CD14-positive monocyte (primary cell): ENCODE data around the gene NGFR. TPM values are rescaled to one million over a fixed set of nuclear protein-coding genes. Genes with fewer than 3 reads are reported as not detected.

Experiments used
- DNase-seq, 3 donors: peaks; one replicate each; pipeline ENCODE4 v3.0.0-alpha.2; 2011 to 2022
- H2AFZ ChIP-seq: 2 replicates; pipeline ENCODE4 v1.6.0; 2012; ENCODE audit warnings: mild to moderate bottlenecking, low read depth, low read length, inconsistent platforms; ENCODE audit not compliant: insufficient read depth, poor library complexity, severe bottlenecking
- H3K27ac ChIP-seq, 2 donors: 1 replicate in 1 of 2; 2 replicates in 1 of 2; pipeline ENCODE4 v1.5.1; 2012 to 2013; ENCODE audit warnings: low read length in 2 of 2, control low read depth in 1 of 2, inconsistent platforms in 1 of 2, low read depth in 1 of 2, mild to moderate bottlenecking in 1 of 2
- H3K27me3 ChIP-seq, 2 donors: one replicate each; pipeline versions ENCODE4 v1.6.0 to v1.6.1; 2011 to 2013; ENCODE audit warnings: low read length in 2 of 2; ENCODE audit not compliant: control insufficient read depth in 2 of 2, insufficient read depth in 2 of 2
- H3K36me3 ChIP-seq, 2 donors: replicated peaks in 1 of 2; 1 replicate in 1 of 2; 2 replicates in 1 of 2; pipeline versions ENCODE4 v1.5.1 to v1.6.1; 2012 to 2013; ENCODE audit warnings: low read length in 2 of 2, control low read depth in 1 of 2, inconsistent platforms in 1 of 2, mild to moderate bottlenecking in 1 of 2; ENCODE audit not compliant: insufficient read depth in 2 of 2, control insufficient read depth in 1 of 2
- H3K4me1 ChIP-seq, 2 donors: 1 replicate in 1 of 2; 2 replicates in 1 of 2; pipeline versions ENCODE4 v1.5.1 to v1.6.1; 2012 to 2013; ENCODE audit warnings: low read length in 2 of 2, control low read depth in 1 of 2, inconsistent platforms in 1 of 2, mild to moderate bottlenecking in 1 of 2, moderate library complexity in 1 of 2; ENCODE audit not compliant: insufficient read depth in 2 of 2, control insufficient read depth in 1 of 2
- H3K4me2 ChIP-seq: replicated peaks from 2 replicates; pipeline ENCODE3; 2012; ENCODE audit warnings: low read length, moderate library complexity, mild to moderate bottlenecking; ENCODE audit not compliant: poor library complexity, severe bottlenecking; ENCODE audit errors: extremely low read depth
- H3K4me3 ChIP-seq, 3 experiments: fragments of 200-600 bp in 1 of 3; sonication (generic) in 1 of 3; replicated peaks in 1 of 3; 1 replicate in 2 of 3; 2 replicates in 1 of 3; pipeline ENCODE4 v1.5.1; 2011 to 2013; ENCODE audit warnings: low read length in 3 of 3, mild to moderate bottlenecking in 3 of 3, control low read depth in 2 of 3, low read depth in 2 of 3, inconsistent platforms in 1 of 3, moderate library complexity in 1 of 3
- H3K79me2 ChIP-seq: 2 replicates; pipeline ENCODE4 v1.6.0; 2012; ENCODE audit warnings: mild to moderate bottlenecking, control low read depth, inconsistent platforms, low read length, moderate library complexity; ENCODE audit not compliant: insufficient read depth
- H3K9ac ChIP-seq: 2 replicates; pipeline ENCODE4 v1.6.0; 2017; ENCODE audit warnings: low read length, mild to moderate bottlenecking; ENCODE audit not compliant: insufficient read depth, poor library complexity, severe bottlenecking
- H3K9me3 ChIP-seq, 2 donors: replicated peaks in 1 of 2; 1 replicate in 1 of 2; 2 replicates in 1 of 2; pipeline versions ENCODE4 v1.5.1 to v1.6.1; 2012 to 2013; ENCODE audit warnings: low read length in 2 of 2, control low read depth in 1 of 2; ENCODE audit not compliant: control insufficient read depth in 1 of 2, insufficient read depth in 1 of 2
- H4K20me1 ChIP-seq: 2 replicates; pipeline ENCODE4 v1.6.0; 2012; ENCODE audit warnings: mild to moderate bottlenecking, low read length, control low read depth, moderate library complexity; ENCODE audit not compliant: insufficient read depth
- H3K27ac Mint-ChIP-seq, 7 donors: one replicate each; pipeline ENCODE4 v1.8.0; 2020; ENCODE audit warnings: mild to moderate bottlenecking in 7 of 7, mixed read lengths in 7 of 7, moderate library complexity in 6 of 7, inconsistent platforms in 2 of 7
- H3K27me3 Mint-ChIP-seq, 3 donors: one replicate each; pipeline ENCODE4 v1.8.0; 2021 to 2022; ENCODE audit warnings: low read depth in 3 of 3, mild to moderate bottlenecking in 3 of 3, mixed read lengths in 3 of 3, moderate library complexity in 3 of 3, inconsistent platforms in 1 of 3
- H3K36me3 Mint-ChIP-seq, 2 donors: one replicate each; pipeline ENCODE4 v1.8.0; 2020; ENCODE audit warnings: mixed read lengths in 2 of 2, inconsistent platforms in 1 of 2, mild to moderate bottlenecking in 1 of 2
- H3K4me1 Mint-ChIP-seq: one replicate; pipeline ENCODE4 v1.8.0; 2020; ENCODE audit warnings: mild to moderate bottlenecking, mixed read lengths
- H3K4me3 Mint-ChIP-seq, 2 donors: one replicate each; pipeline ENCODE4 v1.8.0; 2020; ENCODE audit warnings: mild to moderate bottlenecking in 2 of 2, mixed read lengths in 2 of 2, moderate library complexity in 1 of 2
- H3K9me3 Mint-ChIP-seq, 7 donors: one replicate each; pipeline ENCODE4 v1.8.0; 2020 to 2022; ENCODE audit warnings: mixed read lengths in 7 of 7, mild to moderate bottlenecking in 6 of 7, moderate library complexity in 6 of 7, inconsistent platforms in 2 of 7
- CTCF ChIP-seq: fragments of 200-600 bp; IDR thresholded peaks from one replicate; pipeline ENCODE4 v1.8.0; 2022; ENCODE audit warnings: antibody characterized with exemption, mild to moderate bottlenecking
- WGBS: methylation state at CpG from one replicate; pipeline ENCODE4 v1.1.5; 2013; ENCODE audit warnings: missing lambda C conversion rate; ENCODE audit not compliant: insufficient coverage; 5-methylcytosine and 5-hydroxymethylcytosine counted together
- intact Hi-C, 2 donors: fragments of 100-400 bp; cut with micrococcal nuclease; formaldehyde crosslinking; loops; one replicate each; pipeline versions ENCODE4 v1.15.0 to v1.15.1; 2023
- polyA plus RNA-seq, 3 donors: library from polyadenylated mRNA; depleted of rRNA in 1 of 3; unstranded in 2 of 3; stranded (reverse) in 1 of 3; fragments of 300-500 nt in 2 of 3; fragments of >200 nt in 1 of 3; fragmentation: Illumina TruSeq in 2 of 3; gene quantifications; 1 replicate in 2 of 3; 2 replicates in 1 of 3; pipeline ENCODE4 v1.2.3, GENCODE V29; 2012 to 2021

Gene NGFR
- polyA plus RNA-seq, 3 donors, result 0.05 to 0.19 TPM; not detected in 1

- H3K27me3 ChIP-seq, result peaks cover 7 to 42% of the 10 kb centered on the region in 2 donors
- H3K4me3 Mint-ChIP-seq, result peak overlapping the region in 1 of 2 donors; percentile 35
- H3K9me3 Mint-ChIP-seq, result peaks cover 0 to 3% (median 0%) of the 10 kb centered on the region in 7 donors
- no peak overlapping the region for H3K4me3 ChIP-seq
- DNase-seq, result no peak
- H3K79me2 ChIP-seq, result no peaks in the 10 kb centered on the region
- H3K4me2 ChIP-seq, result no peak overlapping the region
- H3K27ac ChIP-seq, result no peak overlapping the region
- peaks cover 56 to 69% (median 58%) of the 10 kb centered on the region in 3 donors for H3K27me3 Mint-ChIP-seq
- H3K4me1 ChIP-seq, result peaks cover 9 to 17% of the 10 kb centered on the region in 2 donors
- H3K4me1 Mint-ChIP-seq, result peaks cover 16% of the 10 kb centered on the region
- H3K27ac Mint-ChIP-seq, result no peak overlapping the region
- H2AFZ ChIP-seq, result no peak overlapping the region
- WGBS, result 82% methylated on average over 1 of the region's 6 CpGs
- no peak overlapping the region for H3K9ac ChIP-seq
- H3K36me3 Mint-ChIP-seq, result no peaks in the 10 kb centered on the region
- H4K20me1 ChIP-seq, result no peaks in the 10 kb centered on the region
- no peaks in the 10 kb centered on the region for H3K9me3 ChIP-seq
- intact Hi-C loops, result no loop called here
- TF ChIP-seq CTCF, result no peak
- H3K36me3 ChIP-seq, result no peaks in the 10 kb centered on the region
These were observed 4.8 kb upstream of the NGFR start for GRCh38 chr17:49490276-49490675.

- Mint-ChIP-seq H3K9me3 (peaks cover 0 to 7% (median 0%) of the 10 kb centered on the region in 7 donors), H3K4me3 (no peak overlapping the region), H3K36me3 (no peaks in the 10 kb centered on the region), H3K27ac (no peak overlapping the region), H3K4me1 (peaks cover 18% of the 10 kb centered on the region), H3K27me3 (peaks cover 58 to 69% (median 59%) of the 10 kb centered on the region in 3 donors)
- no peak overlapping the region for H3K9ac ChIP-seq
- H3K79me2 ChIP-seq, result no peaks in the 10 kb centered on the region
- H3K27ac ChIP-seq, result no peak overlapping the region
- WGBS, result 100% methylated on average over 1 of the region's 5 CpGs
- peaks cover 14 to 22% of the 10 kb centered on the region in 2 donors for H3K4me1 ChIP-seq
- no peak for DNase-seq
- H3K4me2 ChIP-seq, result no peak overlapping the region
- H3K36me3 ChIP-seq, result no peaks in the 10 kb centered on the region
- no peak overlapping the region for H3K4me3 ChIP-seq
- no peak overlapping the region for H2AFZ ChIP-seq
- TF ChIP-seq CTCF, result no peak
- no peaks in the 10 kb centered on the region for H4K20me1 ChIP-seq
- peaks cover 17 to 43% of the 10 kb centered on the region in 2 donors for H3K27me3 ChIP-seq
- no peaks in the 10 kb centered on the region for H3K9me3 ChIP-seq
- intact Hi-C loops, result no loop called here
These were observed 3.8 kb upstream of the NGFR start for GRCh38 chr17:49491192-49491769.
